Hepatocyte (in vitro differentiated cells): ENCODE measurements around the gene HSBP1L1. TPM values are rescaled to one million over a fixed set of nuclear protein-coding genes. Genes with fewer than 3 reads are reported as not detected.

ENCODE experiments used
- DNase-seq: peaks from one replicate; pipeline ENCODE4 v3.0.0-alpha.2; 2016; ENCODE audit warnings: low spot score
- H2AFZ ChIP-seq: fragments of 200-600 bp; sonication (generic); 2 replicates; pipeline ENCODE4 v1.6.0; 2016; ENCODE audit warnings: antibody characterized with exemption, mild to moderate bottlenecking
- H3K27ac ChIP-seq: fragments of 200-600 bp; sonication (generic); 2 replicates; pipeline ENCODE4 v1.5.1; 2016; ENCODE audit warnings: mild to moderate bottlenecking
- H3K27me3 ChIP-seq: fragments of 200-600 bp; sonication (generic); 2 replicates; pipeline ENCODE4 v1.6.1; 2016
- H3K36me3 ChIP-seq: fragments of 200-600 bp; sonication (generic); replicated peaks from 2 replicates; pipeline ENCODE4 v1.5.1; 2016; ENCODE audit warnings: low read depth; ENCODE audit not compliant: insufficient read depth
- H3K4me1 ChIP-seq: fragments of 200-600 bp; sonication (generic); 2 replicates; pipeline ENCODE4 v1.5.1; 2016; ENCODE audit warnings: mild to moderate bottlenecking, moderate library complexity; ENCODE audit not compliant: insufficient read depth
- H3K4me2 ChIP-seq: fragments of 200-600 bp; sonication (generic); 2 replicates; pipeline ENCODE4 v1.6.0; 2016
- H3K4me3 ChIP-seq: fragments of 200-600 bp; sonication (generic); 2 replicates; pipeline ENCODE4 v1.5.1; 2016; ENCODE audit warnings: mild to moderate bottlenecking
- H3K79me2 ChIP-seq: fragments of 200-600 bp; sonication (generic); 2 replicates; pipeline ENCODE4 v1.6.0; 2017; ENCODE audit warnings: mild to moderate bottlenecking
- H3K9me2 ChIP-seq: fragments of 200-600 bp; sonication (generic); replicated peaks from 2 replicates; pipeline ENCODE4 v1.6.0; 2017; ENCODE audit warnings: mild to moderate bottlenecking; ENCODE audit not compliant: insufficient read depth
- H3K9me3 ChIP-seq: fragments of 200-600 bp; sonication (generic); 2 replicates; pipeline ENCODE4 v1.5.1; 2016; ENCODE audit warnings: low read depth, mild to moderate bottlenecking
- H4K20me1 ChIP-seq: fragments of 200-600 bp; sonication (generic); 2 replicates; pipeline ENCODE4 v1.6.0; 2016; ENCODE audit warnings: mild to moderate bottlenecking; ENCODE audit not compliant: insufficient read depth, poor library complexity, severe bottlenecking
- EZH2 ChIP-seq: fragments of 200-600 bp; sonication (generic); IDR thresholded peaks from 2 replicates; pipeline ENCODE4 v1.6.1; 2016; ENCODE audit warnings: antibody characterized with exemption, mild to moderate bottlenecking, borderline replicate concordance
- EZH2phosphoT487 ChIP-seq: fragments of 200-600 bp; sonication (generic); IDR thresholded peaks from one replicate; pipeline ENCODE4 v1.6.1; 2018; ENCODE audit warnings: antibody characterized with exemption, mild to moderate bottlenecking, low read depth, moderate library complexity; ENCODE audit not compliant: unreplicated experiment, severe bottlenecking
- WGBS: methylation state at CpG from one replicate; pipeline ENCODE4 v1.1.6; 2016; ENCODE audit warnings: low lambda C conversion rate; ENCODE audit errors: missing lambda C conversion rate; 5-methylcytosine and 5-hydroxymethylcytosine counted together
- polyA plus RNA-seq: library from polyadenylated mRNA; unstranded; fragments of >200 nt; fragmentation: Nextera tagmentation; extraction: Ambion mirVana; gene quantifications from 2 replicates; pipeline ENCODE4 v1.2.1, GENCODE V29; 2016
- total RNA-seq: library from RNA; depleted of rRNA; stranded (reverse); fragments of >200 nt; gene quantifications from 2 replicates; pipeline ENCODE4 v1.2.3, GENCODE V29; 2014
- TF ChIP-seq, protein P1 (sequence below): fragments of 200-600 bp; sonication (generic); IDR thresholded peaks from 2 replicates; pipeline ENCODE4 v1.5.1; 2016; ENCODE audit warnings: antibody characterized with exemption, mild to moderate bottlenecking; ENCODE audit not compliant: poor library complexity

Gene HSBP1L1
- total and polyA plus RNA-seq, 2 experiments from 2014 or later = 58.7 to 81.9 TPM

DNA sequence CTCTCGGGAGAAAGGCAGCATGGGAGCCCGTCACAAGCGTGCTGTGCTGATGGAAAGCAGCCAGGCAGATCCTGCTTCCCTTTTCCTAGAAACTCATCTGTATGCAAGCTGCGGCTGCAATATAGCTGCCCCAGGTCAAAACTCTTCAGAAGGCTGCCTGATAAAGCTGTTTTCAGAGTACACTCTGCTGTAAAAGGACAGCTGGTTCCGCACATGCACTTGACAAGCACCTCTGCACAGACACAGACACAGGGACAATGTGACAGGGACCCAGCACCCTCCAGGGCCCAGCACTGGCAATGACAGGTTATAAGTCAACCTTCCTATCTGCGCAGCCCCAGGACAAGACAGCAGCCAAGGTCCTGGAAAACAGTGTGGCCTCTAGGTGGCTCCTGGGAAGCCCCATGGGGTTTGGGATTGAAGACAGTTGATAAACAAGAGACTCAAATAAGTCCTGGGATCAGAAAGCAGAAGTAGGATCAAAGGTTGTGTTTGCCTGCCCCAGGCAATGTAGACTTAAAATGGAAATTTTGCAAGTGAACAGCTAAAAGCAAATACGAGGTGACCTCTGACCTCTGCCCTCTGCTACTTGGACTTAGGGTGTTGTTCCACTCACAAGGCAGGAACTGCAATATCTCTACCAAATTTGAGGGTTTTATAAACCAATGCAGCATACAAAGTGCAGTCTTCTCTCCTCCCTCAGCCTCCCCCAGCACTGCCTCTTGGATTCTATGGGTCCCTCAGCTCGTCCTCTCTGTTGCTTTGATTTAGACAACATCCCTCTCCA lies 29.9 kb upstream of the HSBP1L1 start:
- no peaks in the 10 kb centered on the region for H4K20me1 ChIP-seq
- no peaks in the 10 kb centered on the region for H3K9me2 ChIP-seq
- H3K9me3 ChIP-seq = peaks cover 31% of the 10 kb centered on the region
- no peak overlapping the region for H3K4me3 ChIP-seq
- 57% methylated on average over 8 of the region's 8 CpGs for WGBS
- TF ChIP-seq, protein P1, sequence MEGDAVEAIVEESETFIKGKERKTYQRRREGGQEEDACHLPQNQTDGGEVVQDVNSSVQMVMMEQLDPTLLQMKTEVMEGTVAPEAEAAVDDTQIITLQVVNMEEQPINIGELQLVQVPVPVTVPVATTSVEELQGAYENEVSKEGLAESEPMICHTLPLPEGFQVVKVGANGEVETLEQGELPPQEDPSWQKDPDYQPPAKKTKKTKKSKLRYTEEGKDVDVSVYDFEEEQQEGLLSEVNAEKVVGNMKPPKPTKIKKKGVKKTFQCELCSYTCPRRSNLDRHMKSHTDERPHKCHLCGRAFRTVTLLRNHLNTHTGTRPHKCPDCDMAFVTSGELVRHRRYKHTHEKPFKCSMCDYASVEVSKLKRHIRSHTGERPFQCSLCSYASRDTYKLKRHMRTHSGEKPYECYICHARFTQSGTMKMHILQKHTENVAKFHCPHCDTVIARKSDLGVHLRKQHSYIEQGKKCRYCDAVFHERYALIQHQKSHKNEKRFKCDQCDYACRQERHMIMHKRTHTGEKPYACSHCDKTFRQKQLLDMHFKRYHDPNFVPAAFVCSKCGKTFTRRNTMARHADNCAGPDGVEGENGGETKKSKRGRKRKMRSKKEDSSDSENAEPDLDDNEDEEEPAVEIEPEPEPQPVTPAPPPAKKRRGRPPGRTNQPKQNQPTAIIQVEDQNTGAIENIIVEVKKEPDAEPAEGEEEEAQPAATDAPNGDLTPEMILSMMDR = peak; percentile 23
- TF ChIP-seq EZH2phosphoT487 = no peak
- H3K27ac ChIP-seq = peak overlapping the region; percentile 47
- H3K79me2 ChIP-seq = peaks cover 73% of the 10 kb centered on the region
- DNase-seq = peak; percentile 64
- H3K27me3 ChIP-seq = no peaks in the 10 kb centered on the region
- peak overlapping the region; percentile 67 for H3K4me2 ChIP-seq
- no peak overlapping the region for H2AFZ ChIP-seq
- H3K4me1 ChIP-seq = peaks cover 14% of the 10 kb centered on the region
- H3K36me3 ChIP-seq = peaks cover 2% of the 10 kb centered on the region

DNA sequence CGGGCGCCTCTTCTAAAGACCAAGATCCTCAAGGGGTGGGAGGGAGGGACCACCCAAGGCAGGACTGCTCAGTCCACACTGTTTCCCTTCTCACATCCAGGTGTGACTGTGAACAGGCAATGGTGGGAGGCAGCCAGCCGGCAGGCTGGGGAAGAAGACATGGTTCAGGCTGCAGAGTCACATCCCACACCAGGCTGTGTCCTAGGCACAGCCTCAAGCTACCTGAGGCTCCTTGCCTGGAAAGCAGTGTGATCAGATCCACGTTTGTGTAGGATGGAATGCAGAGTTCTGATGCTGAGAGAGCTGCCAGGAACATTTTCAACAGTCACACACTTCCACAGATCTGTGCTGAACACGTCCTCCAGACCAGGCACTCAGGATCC lies 29.4 kb upstream of the HSBP1L1 start:
- no peaks in the 10 kb centered on the region for H3K27me3 ChIP-seq
- WGBS = 80% methylated on average over 5 of the region's 5 CpGs
- H3K4me2 ChIP-seq = peak overlapping the region; percentile 67

DNA sequence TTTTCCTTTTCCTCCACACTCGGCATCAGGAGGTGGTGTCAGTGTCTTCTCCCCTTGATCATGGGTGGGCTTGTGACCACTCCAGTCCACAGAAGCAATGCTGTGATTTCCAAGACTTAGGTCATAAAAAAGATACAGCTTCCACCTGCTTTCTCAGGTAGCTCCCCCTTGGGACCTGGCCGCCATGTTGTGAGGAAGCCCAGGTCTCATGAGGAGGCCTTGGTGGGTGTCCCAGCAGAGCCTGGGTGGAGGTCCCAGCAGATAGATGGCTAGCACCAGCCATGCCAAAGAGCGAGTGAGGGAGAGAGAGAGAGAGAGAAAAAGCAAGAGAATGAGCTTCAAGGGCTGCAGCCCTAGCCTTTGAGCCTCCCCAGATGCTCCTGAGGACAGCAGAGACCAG lies 28.9 kb upstream of the HSBP1L1 start:
- Histone ChIP-seq H3K9me2 (no peaks in the 10 kb centered on the region), H3K4me3 (no peak overlapping the region), H3K4me2 (no peak overlapping the region), H3K4me1 (peaks cover 14% of the 10 kb centered on the region), H3K9me3 (peaks cover 22% of the 10 kb centered on the region), H2AFZ (no peak overlapping the region), H3K27ac (no peak overlapping the region), H3K36me3 (no peaks in the 10 kb centered on the region), H4K20me1 (no peaks in the 10 kb centered on the region), H3K79me2 (peaks cover 79% of the 10 kb centered on the region), H3K27me3 (no peaks in the 10 kb centered on the region)
- 93% methylated on average over 3 of the region's 3 CpGs for WGBS
- no peak for DNase-seq
- TF ChIP-seq, protein P1 = no peak
- no peak for TF ChIP-seq EZH2

More for the DNA sequence above, 29.4 kb upstream of the HSBP1L1 start:
- Histone ChIP-seq H3K4me1 (peaks cover 14% of the 10 kb centered on the region), H3K36me3 (no peaks in the 10 kb centered on the region), H3K4me3 (no peak overlapping the region), H2AFZ (no peak overlapping the region), H4K20me1 (no peaks in the 10 kb centered on the region), H3K79me2 (peaks cover 78% of the 10 kb centered on the region), H3K27ac (peak overlapping the region; percentile 47), H3K9me2 (no peaks in the 10 kb centered on the region), H3K9me3 (peaks cover 26% of the 10 kb centered on the region)
- TF ChIP-seq EZH2phosphoT487 = no peak
- no peak for TF ChIP-seq EZH2
- TF ChIP-seq, protein P1 = no peak
- DNase-seq = no peak

DNA sequence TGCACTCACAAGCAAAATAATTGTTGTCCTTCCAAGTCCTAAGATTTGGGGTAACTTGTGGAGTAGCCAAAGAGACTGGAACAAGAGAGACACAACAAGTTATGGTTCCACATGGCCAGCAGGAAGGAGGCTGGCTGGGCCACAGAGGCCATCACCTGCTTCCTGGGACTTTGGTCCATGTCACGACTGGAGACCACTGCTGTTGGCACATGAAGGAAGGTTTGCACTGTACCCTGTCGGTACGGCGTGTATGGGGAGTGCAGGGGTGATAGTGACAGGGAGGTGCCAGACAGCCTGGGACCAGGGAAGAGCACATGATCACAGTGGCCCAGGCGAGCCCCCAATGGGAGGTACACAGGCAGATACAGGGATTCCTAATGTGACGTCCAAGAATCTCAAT lies 28.5 kb upstream of the HSBP1L1 start:
- Histone ChIP-seq H3K9me2 (no peaks in the 10 kb centered on the region), H3K27me3 (no peaks in the 10 kb centered on the region), H4K20me1 (no peaks in the 10 kb centered on the region), H3K27ac (no peak overlapping the region), H3K4me2 (no peak overlapping the region), H2AFZ (no peak overlapping the region), H3K4me3 (no peak overlapping the region), H3K79me2 (peaks cover 78% of the 10 kb centered on the region), H3K9me3 (peaks cover 18% of the 10 kb centered on the region), H3K4me1 (peaks cover 14% of the 10 kb centered on the region), H3K36me3 (no peaks in the 10 kb centered on the region)
- no peak for TF ChIP-seq EZH2
- TF ChIP-seq, protein P1 = no peak
- TF ChIP-seq EZH2phosphoT487 = no peak
- 91% methylated on average over 6 of the region's 6 CpGs for WGBS
- no peak for DNase-seq
